ENCODE results near the gene SPATA9. TPM values are rescaled to one million over a fixed set of nuclear protein-coding genes. Genes with fewer than 3 reads are reported as not detected.
"Not testable (repeated sequence)": the region's sequence is repeated elsewhere in the genome, so short reads cannot be mapped to it uniquely, and the experiment has no call there.

SPATA9 gene
- total and polyA plus RNA-seq, 2 donors = 0.19 to 0.68 TPM

DNA sequence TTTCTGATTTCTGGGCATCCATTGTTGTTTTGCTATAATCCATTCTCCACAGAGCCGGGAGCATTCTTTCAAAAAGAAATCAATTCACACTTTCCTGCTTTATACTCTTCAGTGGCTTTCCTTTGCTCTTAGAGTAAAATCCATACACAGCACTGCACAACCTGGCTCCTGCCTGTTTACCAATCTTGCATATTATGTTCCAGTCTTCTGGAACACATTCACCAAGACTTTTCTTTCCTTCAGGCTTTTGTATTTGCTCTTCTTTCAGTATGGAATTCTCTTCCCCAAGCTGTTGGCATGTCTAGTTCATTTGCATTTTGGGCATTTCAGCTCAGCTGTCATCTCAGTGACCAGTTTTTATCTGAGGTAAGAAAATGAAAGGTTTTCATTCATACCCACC is 29.9 kb downstream of the SPATA9 start:
- H3K4me1 ChIP-seq (ENCODE audit: control insufficient read depth in 2 of 2, insufficient read depth in 2 of 2, low read length in 2 of 2) = peaks cover 3 to 5% of the 10 kb centered on the region in 2 donors
- H3K36me3 ChIP-seq (ENCODE audit: control insufficient read depth in 2 of 2, insufficient read depth in 2 of 2, low read length in 1 of 2) = peaks cover 4% of the 10 kb centered on the region in 2 donors
- no peak overlapping the region for H3K4me3 ChIP-seq (ENCODE audit: low read length in 2 of 2)
- H3K27ac ChIP-seq (ENCODE audit: low read depth in 1 of 2, low read length in 1 of 2) = no peak overlapping the region
- WGBS = 99% methylated on average over 1 of the region's 1 CpG
- DNase-seq (ENCODE audit: low read depth in 6 of 9, low spot score in 9 of 9) = no peak
- no peaks in the 10 kb centered on the region for H3K9me3 ChIP-seq (ENCODE audit: control insufficient read depth in 2 of 2, insufficient read depth in 1 of 2, low read length in 1 of 2)
- no peaks in the 10 kb centered on the region for H3K27me3 ChIP-seq (ENCODE audit: control insufficient read depth in 2 of 2, insufficient read depth in 1 of 2, low read length in 1 of 2)

GRCh38 chr5:95649842-95650620 is 32.8 kb downstream of the SPATA9 start:
- no peak overlapping the region for H3K27ac ChIP-seq (ENCODE audit: low read depth in 1 of 2, low read length in 1 of 2)
- H3K4me1 ChIP-seq (ENCODE audit: control insufficient read depth in 2 of 2, insufficient read depth in 2 of 2, low read length in 2 of 2) = peaks cover 3 to 15% of the 10 kb centered on the region in 2 donors
- H3K9me3 ChIP-seq (ENCODE audit: control insufficient read depth in 2 of 2, insufficient read depth in 1 of 2, low read length in 1 of 2) = peaks cover 0 to 3% of the 10 kb centered on the region in 2 donors
- H3K36me3 ChIP-seq (ENCODE audit: control insufficient read depth in 2 of 2, insufficient read depth in 2 of 2, low read length in 1 of 2) = peaks cover 4% of the 10 kb centered on the region in 2 donors
- H3K27me3 ChIP-seq (ENCODE audit: control insufficient read depth in 2 of 2, insufficient read depth in 1 of 2, low read length in 1 of 2) = no peaks in the 10 kb centered on the region
- DNase-seq (ENCODE audit: low read depth in 6 of 9, low spot score in 9 of 9) = no peak
- no peak overlapping the region for H3K4me3 ChIP-seq (ENCODE audit: low read length in 2 of 2)

- DNase-seq (ENCODE audit: low read depth in 6 of 9, low spot score in 9 of 9) = no peak
- H3K27me3 ChIP-seq (ENCODE audit: control insufficient read depth in 2 of 2, insufficient read depth in 1 of 2, low read length in 1 of 2) = no peaks in the 10 kb centered on the region
Observed at GRCh38 chr5:95649274-95649673, 33.5 kb downstream of the SPATA9 start.

GRCh38 chr5:95647886-95648860 is 34.6 kb downstream of the SPATA9 start:
- H3K9me3 ChIP-seq (ENCODE audit: control insufficient read depth in 2 of 2, insufficient read depth in 1 of 2, low read length in 1 of 2) = peaks cover 0 to 3% of the 10 kb centered on the region in 2 donors
- peak overlapping the region in 1 of 2 donors; percentile 95 for H3K27ac ChIP-seq (ENCODE audit: low read depth in 1 of 2, low read length in 1 of 2)
- H3K4me3 ChIP-seq (ENCODE audit: low read length in 2 of 2) = no peak overlapping the region
- DNase-seq (ENCODE audit: low read depth in 6 of 9, low spot score in 9 of 9) = peak in 2 of 9 donors; percentile 24 to 58
- peaks cover 3 to 4% of the 10 kb centered on the region in 2 donors for H3K36me3 ChIP-seq (ENCODE audit: control insufficient read depth in 2 of 2, insufficient read depth in 2 of 2, low read length in 1 of 2)
- no peaks in the 10 kb centered on the region for H3K27me3 ChIP-seq (ENCODE audit: control insufficient read depth in 2 of 2, insufficient read depth in 1 of 2, low read length in 1 of 2)
- H3K4me1 ChIP-seq (ENCODE audit: control insufficient read depth in 2 of 2, insufficient read depth in 2 of 2, low read length in 2 of 2) = peaks cover 6 to 20% of the 10 kb centered on the region in 2 donors
- 71% methylated on average over 12 of the region's 12 CpGs for WGBS

More at GRCh38 chr5:95649274-95649673, 33.5 kb downstream of the SPATA9 start:
- H3K4me3 ChIP-seq (ENCODE audit: low read length in 2 of 2) = no peak overlapping the region
- no peak overlapping the region for H3K27ac ChIP-seq (ENCODE audit: low read depth in 1 of 2, low read length in 1 of 2)
- peaks cover 4% of the 10 kb centered on the region in 2 donors for H3K36me3 ChIP-seq (ENCODE audit: control insufficient read depth in 2 of 2, insufficient read depth in 2 of 2, low read length in 1 of 2)
- H3K9me3 ChIP-seq (ENCODE audit: control insufficient read depth in 2 of 2, insufficient read depth in 1 of 2, low read length in 1 of 2) = peaks cover 0 to 3% of the 10 kb centered on the region in 2 donors
- H3K4me1 ChIP-seq (ENCODE audit: control insufficient read depth in 2 of 2, insufficient read depth in 2 of 2, low read length in 2 of 2) = peaks cover 4 to 17% of the 10 kb centered on the region in 2 donors

GRCh38 chr5:95646569-95647431 is 36.0 kb downstream of the SPATA9 start, which contains the start of gene RFESD:
TSS of gene RFESD (plus strand) at chr5:95646777. CDS start at chr5:95652272, 5,495 bp downstream.
- peak; percentile 70 to 95 (median 86) for DNase-seq (ENCODE audit: low read depth in 6 of 9, low spot score in 9 of 9)
- Histone ChIP-seq H3K4me1 (ENCODE audit: control insufficient read depth in 2 of 2, insufficient read depth in 2 of 2, low read length in 2 of 2) (peaks cover 6 to 20% of the 10 kb centered on the region in 2 donors), H3K9me3 (ENCODE audit: control insufficient read depth in 2 of 2, insufficient read depth in 1 of 2, low read length in 1 of 2) (peaks cover 0 to 3% of the 10 kb centered on the region in 2 donors), H3K4me3 (ENCODE audit: low read length in 2 of 2) (peak within 1 kb of the TSS; percentile 63 to 73), H3K27me3 (ENCODE audit: control insufficient read depth in 2 of 2, insufficient read depth in 1 of 2, low read length in 1 of 2) (no peaks in the 10 kb centered on the region), H3K36me3 (ENCODE audit: control insufficient read depth in 2 of 2, insufficient read depth in 2 of 2, low read length in 1 of 2) (no peaks in the 10 kb centered on the region), H3K27ac (ENCODE audit: low read depth in 1 of 2, low read length in 1 of 2) (peak within 1 kb of the TSS; percentile 95 to 98)
- 1% methylated on average over 60 of the region's 60 CpGs for WGBS

DNA sequence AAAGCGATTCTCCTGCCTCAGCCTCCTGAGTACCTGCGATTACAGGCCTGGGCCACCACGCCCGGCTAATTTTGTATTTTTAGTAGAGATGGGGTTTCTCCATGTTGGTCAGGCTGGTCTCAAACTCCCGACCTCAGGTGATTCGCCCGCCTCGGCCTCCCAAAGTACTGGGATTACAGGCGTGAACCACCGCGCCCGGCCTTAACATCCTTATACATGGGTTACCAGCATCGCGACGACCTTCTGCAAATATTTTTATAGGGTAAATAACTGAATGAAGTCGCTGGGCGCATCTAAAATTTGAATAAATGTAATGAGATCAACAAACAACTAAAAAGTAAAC is 36.6 kb downstream of the SPATA9 start:
- 93% methylated on average over 17 of the region's 17 CpGs for WGBS
- H3K9me3 ChIP-seq (ENCODE audit: control insufficient read depth in 2 of 2, insufficient read depth in 1 of 2, low read length in 1 of 2); H3K27me3 ChIP-seq (ENCODE audit: control insufficient read depth in 2 of 2, insufficient read depth in 1 of 2, low read length in 1 of 2); DNase-seq (ENCODE audit: low read depth in 6 of 9, low spot score in 9 of 9); H3K36me3 ChIP-seq (ENCODE audit: control insufficient read depth in 2 of 2, insufficient read depth in 2 of 2, low read length in 1 of 2): not testable (repeated sequence)
- Histone ChIP-seq H3K27ac (ENCODE audit: low read depth in 1 of 2, low read length in 1 of 2) (peak overlapping the region; percentile 95 to 98), H3K4me1 (ENCODE audit: control insufficient read depth in 2 of 2, insufficient read depth in 2 of 2, low read length in 2 of 2) (peaks cover 6 to 20% of the 10 kb centered on the region in 2 donors), H3K4me3 (ENCODE audit: low read length in 2 of 2) (peak overlapping the region; percentile 63 to 73)

GRCh38 chr5:95644351-95645042 is 38.3 kb downstream of the SPATA9 start:
- no peak overlapping the region for H3K4me3 ChIP-seq (ENCODE audit: low read length in 2 of 2)
- peak in 2 of 9 donors; percentile 64 to 79 for DNase-seq (ENCODE audit: low read depth in 6 of 9, low spot score in 9 of 9)
- H3K9me3 ChIP-seq (ENCODE audit: control insufficient read depth in 2 of 2, insufficient read depth in 1 of 2, low read length in 1 of 2) = peaks cover 0 to 3% of the 10 kb centered on the region in 2 donors
- H3K4me1 ChIP-seq (ENCODE audit: control insufficient read depth in 2 of 2, insufficient read depth in 2 of 2, low read length in 2 of 2) = peaks cover 6 to 20% of the 10 kb centered on the region in 2 donors
- no peak overlapping the region for H3K27ac ChIP-seq (ENCODE audit: low read depth in 1 of 2, low read length in 1 of 2)
- WGBS = 23% methylated on average over 4 of the region's 4 CpGs
- no peaks in the 10 kb centered on the region for H3K27me3 ChIP-seq (ENCODE audit: control insufficient read depth in 2 of 2, insufficient read depth in 1 of 2, low read length in 1 of 2)
- H3K36me3 ChIP-seq (ENCODE audit: control insufficient read depth in 2 of 2, insufficient read depth in 2 of 2, low read length in 1 of 2) = no peaks in the 10 kb centered on the region

DNA sequence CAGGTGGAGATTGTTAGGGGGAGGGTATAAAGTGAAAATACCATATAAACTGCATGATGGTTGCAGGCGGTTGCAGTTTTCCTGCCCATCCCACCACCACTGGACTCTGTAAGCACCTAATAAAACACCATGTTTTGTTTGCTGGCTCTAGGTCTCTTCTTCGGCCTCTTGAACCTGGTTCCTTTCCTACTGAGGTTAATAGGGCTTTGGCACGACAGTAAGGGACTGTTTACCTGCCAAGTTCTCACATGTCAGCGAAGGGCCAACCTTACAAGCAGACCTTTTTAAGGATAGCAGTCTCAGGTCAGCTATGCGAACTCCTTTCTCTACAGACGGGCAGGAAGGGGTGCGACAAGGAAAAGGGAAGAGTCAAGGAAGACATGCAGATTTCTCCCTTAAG is 39.6 kb downstream of the SPATA9 start:
- Histone ChIP-seq H3K36me3 (ENCODE audit: control insufficient read depth in 2 of 2, insufficient read depth in 2 of 2, low read length in 1 of 2) (no peaks in the 10 kb centered on the region), H3K27me3 (ENCODE audit: control insufficient read depth in 2 of 2, insufficient read depth in 1 of 2, low read length in 1 of 2) (no peaks in the 10 kb centered on the region), H3K9me3 (ENCODE audit: control insufficient read depth in 2 of 2, insufficient read depth in 1 of 2, low read length in 1 of 2) (peaks cover 0 to 3% of the 10 kb centered on the region in 2 donors), H3K4me1 (ENCODE audit: control insufficient read depth in 2 of 2, insufficient read depth in 2 of 2, low read length in 2 of 2) (peaks cover 6 to 20% of the 10 kb centered on the region in 2 donors), H3K4me3 (ENCODE audit: low read length in 2 of 2) (no peak overlapping the region), H3K27ac (ENCODE audit: low read depth in 1 of 2, low read length in 1 of 2) (no peak overlapping the region)
- 97% methylated on average over 7 of the region's 7 CpGs for WGBS
- DNase-seq (ENCODE audit: low read depth in 6 of 9, low spot score in 9 of 9) = no peak

All from thymus (tissue), 11 donors.